ENCODE measurements around the gene NISCH. TPM values are rescaled to one million over a fixed set of nuclear protein-coding genes. Genes with fewer than 3 reads are reported as not detected.

The NISCH gene
- total RNA-seq, 2 experiments from 2014 or later: 73.8 to 75.0 TPM

DNA sequence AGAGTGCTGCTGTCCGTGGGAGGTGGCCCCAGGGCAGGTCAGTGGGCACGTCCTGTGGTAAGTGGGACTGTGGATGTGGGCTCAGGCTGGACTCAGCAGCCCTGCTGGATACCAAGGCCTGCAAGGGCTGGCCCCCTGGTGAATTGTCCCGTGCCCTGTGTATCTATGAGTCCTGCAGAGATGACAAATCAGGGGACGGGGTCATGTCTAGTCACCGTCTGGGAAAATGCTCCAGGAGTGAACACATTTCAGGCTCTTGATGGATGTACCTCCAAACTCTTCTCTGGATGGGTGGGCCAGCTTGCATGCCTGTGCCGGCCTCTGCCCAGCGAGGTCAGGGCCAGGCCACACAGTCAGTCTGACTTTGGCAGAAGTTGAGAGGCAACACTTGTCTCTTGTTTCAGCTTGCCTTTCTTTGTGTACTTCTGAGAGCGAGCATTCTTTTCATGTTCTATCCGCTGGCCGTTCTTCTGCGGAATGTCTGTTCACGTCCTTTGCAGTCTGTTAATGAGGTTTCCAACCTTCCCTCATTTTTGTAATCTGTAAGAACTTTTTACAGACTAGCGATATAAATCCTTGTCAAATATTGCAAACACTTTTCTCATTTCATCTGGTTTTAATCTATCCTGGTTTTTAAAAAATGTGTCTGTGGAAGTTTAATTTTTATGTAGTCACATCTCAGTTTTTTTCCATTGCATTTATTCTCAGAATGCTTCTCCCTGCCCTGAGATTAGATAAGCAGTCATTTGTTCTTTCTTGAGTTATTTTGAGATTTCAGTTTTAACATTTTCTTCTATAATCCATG lies 28.4 kb downstream of the NISCH start:
- H3K27ac Mint-ChIP-seq: no peak overlapping the region
- ChIA-PET CTCF (no interaction called here), POLR2A (no interaction called here)
- no peaks in the 10 kb centered on the region for H3K9me3 Mint-ChIP-seq
- no peaks in the 10 kb centered on the region for H3K27me3 Mint-ChIP-seq
- H3K36me3 Mint-ChIP-seq (ENCODE audit: low read depth): peaks cover 31% of the 10 kb centered on the region
- no peaks in the 10 kb centered on the region for H3K4me1 Mint-ChIP-seq
- DNase-seq: no peak
- no peak overlapping the region for H3K4me3 Mint-ChIP-seq

DNA sequence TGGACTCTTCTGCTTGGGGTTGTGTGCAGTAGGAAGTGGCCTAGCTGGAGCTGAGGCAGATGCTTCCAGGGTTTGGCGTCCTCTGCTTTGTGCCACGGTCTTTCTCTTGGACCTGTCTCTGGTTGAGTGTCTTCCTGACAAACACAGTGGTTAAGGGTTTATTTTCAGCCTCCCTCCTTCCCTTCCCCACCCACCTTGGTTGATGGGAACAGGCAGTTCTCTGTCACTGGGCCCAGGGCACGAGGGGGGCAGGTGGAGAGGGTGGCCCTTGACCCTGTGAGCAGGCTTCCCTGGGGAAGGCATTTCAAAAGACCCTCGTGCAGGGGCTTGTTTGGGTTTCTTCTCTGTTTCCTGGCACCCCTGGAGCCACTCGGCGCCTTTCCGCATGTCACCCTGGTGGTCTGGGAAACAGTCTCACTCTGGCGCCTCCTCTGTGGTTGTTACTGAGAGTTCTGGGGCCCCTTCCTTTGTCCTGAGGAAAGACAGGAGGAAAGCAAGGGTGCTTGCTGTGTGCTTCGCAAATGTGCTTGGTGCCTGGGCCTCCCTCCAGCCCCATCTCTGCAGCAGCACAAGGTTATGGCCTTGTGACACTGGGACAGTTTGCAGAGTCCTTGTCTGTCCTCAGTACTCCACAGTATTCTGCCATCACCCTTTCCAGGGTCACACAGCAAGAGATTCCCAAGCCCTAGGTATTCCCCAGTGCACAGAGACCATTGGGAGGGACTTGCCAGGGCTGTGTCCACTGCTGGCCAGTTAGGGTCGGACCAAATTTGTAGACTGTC lies 29.5 kb downstream of the NISCH start:
- ChIA-PET POLR2A (no interaction called here), CTCF (no interaction called here)
- Mint-ChIP-seq H3K9me3 (no peaks in the 10 kb centered on the region), H3K27ac (no peak overlapping the region), H3K4me3 (no peak overlapping the region), H3K27me3 (no peaks in the 10 kb centered on the region), H3K4me1 (no peaks in the 10 kb centered on the region), H3K36me3 (ENCODE audit: low read depth) (peaks cover 25% of the 10 kb centered on the region)
- DNase-seq: no peak

DNA sequence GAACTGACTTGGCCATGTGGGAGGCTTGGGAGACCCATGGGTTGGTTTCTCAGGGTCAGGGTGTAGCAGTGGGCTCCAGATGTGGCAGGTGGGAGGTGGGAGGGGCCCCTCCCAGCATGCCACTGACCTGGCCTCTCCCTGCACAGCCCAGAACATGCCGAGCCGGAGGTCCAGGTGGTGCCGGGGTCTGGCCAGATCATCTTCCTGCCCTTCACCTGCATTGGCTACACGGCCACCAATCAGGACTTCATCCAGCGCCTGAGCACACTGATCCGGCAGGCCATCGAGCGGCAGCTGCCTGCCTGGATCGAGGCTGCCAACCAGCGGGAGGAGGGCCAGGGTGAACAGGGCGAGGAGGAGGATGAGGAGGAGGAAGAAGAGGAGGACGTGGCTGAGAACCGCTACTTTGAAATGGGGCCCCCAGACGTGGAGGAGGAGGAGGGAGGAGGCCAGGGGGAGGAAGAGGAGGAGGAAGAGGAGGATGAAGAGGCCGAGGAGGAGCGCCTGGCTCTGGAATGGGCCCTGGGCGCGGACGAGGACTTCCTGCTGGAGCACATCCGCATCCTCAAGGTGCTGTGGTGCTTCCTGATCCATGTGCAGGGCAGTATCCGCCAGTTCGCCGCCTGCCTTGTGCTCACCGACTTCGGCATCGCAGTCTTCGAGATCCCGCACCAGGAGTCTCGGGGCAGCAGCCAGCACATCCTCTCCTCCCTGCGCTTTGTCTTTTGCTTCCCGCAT lies 31.8 kb downstream of the NISCH start:
- Mint-ChIP-seq H3K27ac (no peak overlapping the region), H3K27me3 (no peaks in the 10 kb centered on the region), H3K9me3 (no peaks in the 10 kb centered on the region), H3K4me3 (no peak overlapping the region), H3K36me3 (ENCODE audit: low read depth) (peaks cover 16% of the 10 kb centered on the region), H3K4me1 (no peaks in the 10 kb centered on the region)
- DNase-seq: no peak
- ChIA-PET CTCF (no interaction called here), POLR2A (no interaction called here)

DNA sequence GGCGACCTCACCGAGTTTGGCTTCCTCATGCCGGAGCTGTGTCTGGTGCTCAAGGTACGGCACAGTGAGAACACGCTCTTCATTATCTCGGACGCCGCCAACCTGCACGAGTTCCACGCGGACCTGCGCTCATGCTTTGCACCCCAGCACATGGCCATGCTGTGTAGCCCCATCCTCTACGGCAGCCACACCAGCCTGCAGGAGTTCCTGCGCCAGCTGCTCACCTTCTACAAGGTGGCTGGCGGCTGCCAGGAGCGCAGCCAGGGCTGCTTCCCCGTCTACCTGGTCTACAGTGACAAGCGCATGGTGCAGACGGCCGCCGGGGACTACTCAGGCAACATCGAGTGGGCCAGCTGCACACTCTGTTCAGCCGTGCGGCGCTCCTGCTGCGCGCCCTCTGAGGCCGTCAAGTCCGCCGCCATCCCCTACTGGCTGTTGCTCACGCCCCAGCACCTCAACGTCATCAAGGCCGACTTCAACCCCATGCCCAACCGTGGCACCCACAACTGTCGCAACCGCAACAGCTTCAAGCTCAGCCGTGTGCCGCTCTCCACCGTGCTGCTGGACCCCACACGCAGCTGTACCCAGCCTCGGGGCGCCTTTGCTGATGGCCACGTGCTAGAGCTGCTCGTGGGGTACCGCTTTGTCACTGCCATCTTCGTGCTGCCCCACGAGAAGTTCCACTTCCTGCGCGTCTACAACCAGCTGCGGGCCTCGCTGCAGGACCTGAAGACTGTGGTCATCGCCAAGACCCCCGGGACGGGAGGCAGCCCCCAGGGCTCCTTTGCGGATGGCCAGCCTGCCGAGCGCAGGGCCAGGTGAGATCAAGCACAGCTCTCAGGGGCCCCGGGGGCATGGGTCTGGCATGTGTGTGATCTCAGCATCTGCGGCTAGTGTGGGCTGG lies 32.6 kb downstream of the NISCH start:
- no peak for DNase-seq
- CTCF ChIA-PET: no interaction called here
- Mint-ChIP-seq H3K27me3 (no peaks in the 10 kb centered on the region), H3K36me3 (ENCODE audit: low read depth) (peaks cover 22% of the 10 kb centered on the region), H3K4me1 (no peaks in the 10 kb centered on the region), H3K9me3 (no peaks in the 10 kb centered on the region), H3K4me3 (no peak overlapping the region), H3K27ac (no peak overlapping the region)
- POLR2A ChIA-PET: no interaction called here

DNA sequence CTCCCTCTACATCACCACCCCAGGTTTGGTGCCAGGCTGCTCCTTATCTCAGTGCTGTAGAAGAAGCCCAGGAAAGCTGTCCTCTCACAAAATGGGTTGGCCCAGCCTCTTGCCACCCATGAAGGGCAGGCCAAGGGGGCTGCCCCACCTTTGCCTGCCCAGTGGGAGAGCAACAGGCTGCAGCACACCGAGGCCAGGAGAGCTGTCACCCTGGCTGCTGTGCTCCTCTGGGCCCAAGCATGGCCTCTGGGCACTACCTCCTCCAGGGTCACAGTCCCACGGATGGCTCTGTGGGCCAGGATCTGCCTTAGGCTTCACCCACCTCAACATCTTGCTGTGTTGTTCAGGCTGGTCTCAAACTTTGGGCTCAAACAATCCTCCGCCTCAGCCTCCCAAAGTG lies 33.3 kb downstream of the NISCH start:
- no peak overlapping the region for H3K27ac Mint-ChIP-seq
- H3K4me1 Mint-ChIP-seq: no peaks in the 10 kb centered on the region
- H3K36me3 Mint-ChIP-seq (ENCODE audit: low read depth): peaks cover 22% of the 10 kb centered on the region
- H3K27me3 Mint-ChIP-seq: no peaks in the 10 kb centered on the region
- H3K4me3 Mint-ChIP-seq: no peak overlapping the region
- CTCF ChIA-PET: no interaction called here
- H3K9me3 Mint-ChIP-seq: no peaks in the 10 kb centered on the region
- POLR2A ChIA-PET: no interaction called here
- no peak for DNase-seq

DNA sequence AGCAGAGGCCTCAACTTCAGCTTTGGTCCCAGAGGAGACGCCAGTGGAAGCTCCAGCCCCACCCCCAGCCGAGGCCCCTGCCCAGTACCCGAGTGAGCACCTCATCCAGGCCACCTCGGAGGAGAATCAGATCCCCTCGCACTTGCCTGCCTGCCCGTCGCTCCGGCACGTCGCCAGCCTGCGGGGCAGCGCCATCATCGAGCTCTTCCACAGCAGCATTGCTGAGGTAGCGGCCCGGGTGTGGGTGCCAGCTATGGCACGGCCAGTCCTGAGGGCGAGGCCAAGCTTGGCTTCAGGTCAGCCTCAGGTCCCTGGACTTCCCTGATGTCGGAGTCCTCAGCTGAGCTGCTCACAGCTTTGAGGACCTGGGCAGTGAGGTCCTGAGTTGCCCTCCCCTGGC lies 34.0 kb downstream of the NISCH start:
- ChIA-PET POLR2A (no interaction called here), CTCF (no interaction called here)

DNA sequence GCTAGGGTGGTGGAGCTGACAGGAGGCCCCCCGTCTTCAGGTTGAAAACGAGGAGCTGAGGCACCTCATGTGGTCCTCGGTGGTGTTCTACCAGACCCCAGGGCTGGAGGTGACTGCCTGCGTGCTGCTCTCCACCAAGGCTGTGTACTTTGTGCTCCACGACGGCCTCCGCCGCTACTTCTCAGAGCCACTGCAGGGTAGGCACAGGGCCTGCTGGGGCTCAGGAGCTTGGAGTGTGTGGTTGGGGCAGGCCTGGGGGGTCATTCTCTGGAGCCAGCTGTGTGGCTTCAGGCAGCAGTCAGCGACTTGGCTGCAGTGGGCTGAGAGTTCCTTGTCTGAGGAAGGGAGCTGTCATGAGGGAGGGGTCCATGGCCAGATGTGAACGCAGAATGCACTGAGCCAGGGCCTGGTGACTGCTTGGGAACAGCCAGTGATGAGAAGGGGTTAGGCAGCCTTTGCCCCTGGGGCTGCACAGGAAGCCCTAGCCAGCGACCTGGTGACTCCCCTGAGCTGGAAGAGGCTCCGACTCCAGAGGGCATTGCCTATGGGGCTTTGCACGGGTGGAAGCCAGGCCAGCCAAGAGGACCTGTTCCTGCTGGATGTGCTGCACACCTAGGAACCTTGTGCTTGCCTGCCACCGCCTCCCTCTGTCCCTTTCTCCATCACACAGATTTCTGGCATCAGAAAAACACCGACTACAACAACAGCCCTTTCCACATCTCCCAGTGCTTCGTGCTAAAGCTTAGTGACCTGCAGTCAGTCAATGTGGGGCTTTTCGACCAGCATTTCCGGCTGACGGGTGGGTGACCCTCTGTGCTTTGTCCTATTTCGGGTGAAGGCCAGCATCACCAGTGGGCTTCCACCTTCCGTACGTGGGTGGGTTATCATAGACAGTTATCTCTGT lies 34.9 kb downstream of the NISCH start:
- ChIA-PET CTCF (no interaction called here), POLR2A (interaction anchor here (1.1 kb wide), 1 partner anchor 10 kb away, joined by 4 read pairs; no protein-coding TSS in a partner anchor)
- no peaks in the 10 kb centered on the region for H3K9me3 Mint-ChIP-seq
- H3K4me1 Mint-ChIP-seq: no peaks in the 10 kb centered on the region
- no peaks in the 10 kb centered on the region for H3K27me3 Mint-ChIP-seq
- peaks cover 22% of the 10 kb centered on the region for H3K36me3 Mint-ChIP-seq (ENCODE audit: low read depth)
- H3K4me3 Mint-ChIP-seq: no peak overlapping the region
- H3K27ac Mint-ChIP-seq: no peak overlapping the region
- no peak for DNase-seq

More for the DNA sequence above, 34.0 kb downstream of the NISCH start:
- Mint-ChIP-seq H3K4me1 (no peaks in the 10 kb centered on the region), H3K36me3 (ENCODE audit: low read depth) (peaks cover 22% of the 10 kb centered on the region), H3K9me3 (no peaks in the 10 kb centered on the region), H3K27ac (no peak overlapping the region), H3K4me3 (no peak overlapping the region), H3K27me3 (no peaks in the 10 kb centered on the region)
- DNase-seq: no peak

DNA sequence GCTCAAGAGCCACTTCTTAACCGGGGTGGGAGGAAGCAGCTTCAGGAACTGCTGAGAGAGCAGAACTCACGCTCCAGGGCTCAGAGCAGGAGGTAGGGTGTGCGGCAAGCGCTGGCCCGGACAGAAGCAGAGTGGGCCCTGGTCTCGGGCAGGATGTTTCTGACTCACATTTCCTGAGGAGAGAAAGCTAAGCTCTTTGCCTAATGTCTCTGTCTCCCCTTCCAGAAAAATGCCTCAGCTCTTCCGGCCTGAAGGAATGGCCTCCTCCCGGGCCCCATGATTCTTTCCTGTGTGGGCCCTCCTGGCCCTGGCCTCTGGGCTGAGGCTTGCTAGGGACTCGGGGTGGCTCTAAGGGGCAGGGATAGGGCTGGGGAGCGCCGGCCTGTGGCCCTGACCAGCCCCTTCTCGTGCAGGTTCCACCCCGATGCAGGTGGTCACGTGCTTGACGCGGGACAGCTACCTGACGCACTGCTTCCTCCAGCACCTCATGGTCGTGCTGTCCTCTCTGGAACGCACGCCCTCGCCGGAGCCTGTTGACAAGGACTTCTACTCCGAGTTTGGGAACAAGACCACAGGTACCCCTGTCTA lies 35.6 kb downstream of the NISCH start:
- CTCF ChIA-PET: no interaction called here
- Mint-ChIP-seq H3K4me3 (no peak overlapping the region), H3K27me3 (no peaks in the 10 kb centered on the region), H3K27ac (no peak overlapping the region), H3K36me3 (ENCODE audit: low read depth) (peaks cover 20% of the 10 kb centered on the region), H3K9me3 (no peaks in the 10 kb centered on the region), H3K4me1 (no peaks in the 10 kb centered on the region)
- POLR2A ChIA-PET: interaction anchor here (1.1 kb wide), 1 partner anchor 10 kb away, joined by 4 read pairs; no protein-coding TSS in a partner anchor
- DNase-seq: no peak

DNA sequence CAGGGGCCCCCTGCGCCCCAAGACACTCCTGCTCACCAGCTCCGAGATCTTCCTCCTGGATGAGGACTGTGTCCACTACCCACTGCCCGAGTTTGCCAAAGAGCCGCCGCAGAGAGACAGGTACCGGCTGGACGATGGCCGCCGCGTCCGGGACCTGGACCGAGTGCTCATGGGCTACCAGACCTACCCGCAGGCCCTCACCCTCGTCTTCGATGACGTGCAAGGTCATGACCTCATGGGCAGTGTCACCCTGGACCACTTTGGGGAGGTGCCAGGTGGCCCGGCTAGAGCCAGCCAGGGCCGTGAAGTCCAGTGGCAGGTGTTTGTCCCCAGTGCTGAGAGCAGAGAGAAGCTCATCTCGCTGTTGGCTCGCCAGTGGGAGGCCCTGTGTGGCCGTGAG lies 36.7 kb downstream of the NISCH start:
- CTCF ChIA-PET: no interaction called here
- no peaks in the 10 kb centered on the region for H3K9me3 Mint-ChIP-seq
- H3K36me3 Mint-ChIP-seq (ENCODE audit: low read depth): peaks cover 20% of the 10 kb centered on the region
- POLR2A ChIA-PET: no interaction called here
- DNase-seq: no peak
- H3K4me1 Mint-ChIP-seq: no peaks in the 10 kb centered on the region
- H3K4me3 Mint-ChIP-seq: no peak overlapping the region
- no peaks in the 10 kb centered on the region for H3K27me3 Mint-ChIP-seq
- H3K27ac Mint-ChIP-seq: no peak overlapping the region

DNA sequence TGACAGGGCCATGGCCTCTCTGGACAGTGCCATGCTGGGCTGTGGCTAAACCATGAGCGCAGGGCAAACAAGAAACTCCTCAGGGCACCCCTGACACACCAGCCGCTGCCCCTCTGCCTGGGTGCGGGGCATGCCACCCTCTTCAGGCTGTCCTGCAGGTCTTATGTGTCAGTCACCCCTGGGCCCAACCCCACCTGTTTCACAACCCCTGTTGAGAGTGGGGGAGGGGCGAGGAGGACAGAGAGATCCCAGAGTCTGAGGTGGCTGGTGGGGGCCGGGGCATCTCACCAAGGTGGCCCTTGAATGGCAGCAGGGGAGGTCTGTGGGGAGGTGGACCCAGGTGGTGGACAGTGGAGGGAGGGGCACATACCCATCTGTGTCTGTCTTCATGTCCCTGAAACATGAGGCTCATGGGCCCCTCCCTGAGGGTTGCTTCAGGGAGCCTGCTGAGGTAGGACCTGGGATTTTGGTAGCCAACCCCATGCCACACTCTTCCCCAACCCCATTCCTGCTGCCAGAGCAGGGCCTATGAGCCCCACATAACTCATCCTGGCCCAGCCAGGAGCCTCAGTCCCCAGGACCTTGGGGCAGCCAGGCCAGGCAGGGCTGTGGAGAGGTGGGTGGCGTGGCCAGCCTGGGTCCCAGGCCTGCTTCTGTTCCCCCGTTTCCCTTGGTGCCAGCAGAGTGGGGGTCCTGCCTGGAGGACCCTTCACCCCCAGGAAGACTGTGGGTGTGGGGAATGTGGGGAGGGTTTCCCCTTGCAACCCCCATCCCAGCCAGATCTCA lies 38.0 kb downstream of the NISCH start:
- no peaks in the 10 kb centered on the region for H3K27me3 Mint-ChIP-seq
- no peak overlapping the region for H3K27ac Mint-ChIP-seq
- CTCF ChIA-PET: no interaction called here
- H3K9me3 Mint-ChIP-seq: no peaks in the 10 kb centered on the region
- H3K36me3 Mint-ChIP-seq (ENCODE audit: low read depth): peaks cover 17% of the 10 kb centered on the region
- POLR2A ChIA-PET: interaction anchor here (0.7 kb wide), 1 partner anchor 207 kb away, joined by 3 read pairs; no protein-coding TSS in a partner anchor
- no peak for DNase-seq
- no peak overlapping the region for H3K4me3 Mint-ChIP-seq
- peaks cover 3% of the 10 kb centered on the region for H3K4me1 Mint-ChIP-seq

DNA sequence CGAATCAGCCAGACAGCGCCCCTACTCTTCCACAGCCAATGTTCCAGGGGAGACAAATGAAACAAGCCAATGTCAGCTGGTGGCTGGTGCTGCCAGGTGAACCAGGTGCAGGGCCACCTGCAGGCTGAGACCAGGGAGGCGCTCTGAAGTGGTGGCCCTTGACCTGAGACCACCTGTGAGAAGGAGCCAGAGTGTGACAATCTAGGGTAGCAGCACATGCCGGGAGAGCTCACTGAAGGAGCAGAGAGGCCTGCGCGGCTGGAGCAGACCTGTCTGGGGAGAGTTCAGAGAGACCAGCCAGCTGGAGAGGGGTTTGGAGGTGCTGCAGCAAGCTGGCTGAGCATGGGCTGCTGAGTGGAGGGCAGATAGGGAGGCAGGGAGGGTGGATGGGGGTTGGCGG lies 39.0 kb downstream of the NISCH start:
- DNase-seq: no peak
- ChIA-PET CTCF (no interaction called here), POLR2A (no interaction called here)
- Mint-ChIP-seq H3K27me3 (no peaks in the 10 kb centered on the region), H3K4me1 (peaks cover 3% of the 10 kb centered on the region), H3K27ac (no peak overlapping the region), H3K4me3 (no peak overlapping the region), H3K36me3 (ENCODE audit: low read depth) (peaks cover 14% of the 10 kb centered on the region), H3K9me3 (no peaks in the 10 kb centered on the region)

All from activated CD4-positive, alpha-beta memory T cell treated with anti-CD3 and anti-CD28 coated beads, Interleukin-2, amount 10 ng/mL, durations not matched to agents 7 days and 5 days (primary cell).